HEK293T (cell line): ENCODE data around the gene CCDC127.
"Not testable (repeated sequence)": the region's sequence is repeated elsewhere in the genome, so short reads cannot be mapped to it uniquely, and the experiment has no call there.

Source experiments
- CTCF ChIA-PET: fragments of 350-600 bp; formaldehyde crosslinking; extraction: SDS; loops from one replicate; lab custom pipeline; 2021; ENCODE audit warnings: antibody characterized with exemption, inconsistent platforms; lab: Yijun Ruan, JAX
- POLR2A ChIA-PET: fragments of 350-600 bp; formaldehyde crosslinking; extraction: SDS; loops from one replicate; lab custom pipeline; 2020; ENCODE audit warnings: antibody characterized with exemption, inconsistent platforms; lab: Yijun Ruan, JAX
- DNase-seq: peaks from one replicate; pipeline ENCODE4 v3.0.0; 2012; ENCODE audit warnings: mixed read lengths; ENCODE audit errors: extremely low spot score
- ARNT ChIP-seq: fragments of 450-650 bp; IDR thresholded peaks from 2 replicates; pipeline ENCODE4 v1.6.1; 2017; ENCODE audit warnings: mild to moderate bottlenecking
- BHLHE40 ChIP-seq: fragments of 450-650 bp; IDR thresholded peaks from 2 replicates; pipeline ENCODE4 v1.6.1; 2016; ENCODE audit warnings: mild to moderate bottlenecking, moderate library complexity, borderline replicate concordance
- CTBP1 ChIP-seq: fragments of 450-650 bp; IDR thresholded peaks from 2 replicates; pipeline ENCODE4 v1.6.1; 2016; ENCODE audit warnings: borderline replicate concordance
- ELF4 ChIP-seq: fragments of 450-650 bp; IDR thresholded peaks from 2 replicates; pipeline ENCODE4 v1.6.1; 2017; ENCODE audit warnings: antibody characterized with exemption
- FOXA1 ChIP-seq: fragments of 450-650 bp; IDR thresholded peaks from 2 replicates; pipeline ENCODE4 v1.6.1; 2016; ENCODE audit warnings: mild to moderate bottlenecking
- FOXK2 ChIP-seq: fragments of 450-650 bp; IDR thresholded peaks from 2 replicates; pipeline ENCODE4 v1.6.1; 2016; ENCODE audit warnings: mild to moderate bottlenecking
- FOXM1 ChIP-seq: fragments of 450-650 bp; IDR thresholded peaks from 2 replicates; pipeline ENCODE4 v1.6.1; 2017; ENCODE audit warnings: mild to moderate bottlenecking, borderline replicate concordance
- HDGF ChIP-seq: fragments of 450-650 bp; IDR thresholded peaks from 2 replicates; pipeline ENCODE4 v1.6.1; 2017; ENCODE audit warnings: antibody characterized with exemption, borderline replicate concordance
- L3MBTL2 ChIP-seq: fragments of 450-650 bp; conservative IDR thresholded peaks from 2 replicates; pipeline ENCODE4 v1.6.1; 2016; ENCODE audit warnings: mild to moderate bottlenecking
- LEF1 ChIP-seq: fragments of 450-650 bp; IDR thresholded peaks from 2 replicates; pipeline ENCODE4 v1.6.1; 2017; ENCODE audit warnings: mild to moderate bottlenecking, borderline replicate concordance
- NFRKB ChIP-seq: fragments of 450-650 bp; IDR thresholded peaks from 2 replicates; pipeline ENCODE4 v1.6.1; 2016; ENCODE audit warnings: mild to moderate bottlenecking, moderate library complexity
- PKNOX1 ChIP-seq: fragments of 450-650 bp; IDR thresholded peaks from 2 replicates; pipeline ENCODE4 v1.6.1; 2016
- SP1 ChIP-seq: fragments of 450-650 bp; IDR thresholded peaks from 2 replicates; pipeline ENCODE4 v1.6.1; 2017
- SUZ12 ChIP-seq: fragments of 450-650 bp; IDR thresholded peaks from 2 replicates; pipeline ENCODE4 v1.6.1; 2016; ENCODE audit warnings: mild to moderate bottlenecking
- TARDBP ChIP-seq: fragments of 450-650 bp; IDR thresholded peaks from 2 replicates; pipeline ENCODE4 v1.6.1; 2016
- ZNF384 ChIP-seq: fragments of 450-650 bp; IDR thresholded peaks from 2 replicates; pipeline ENCODE4 v1.6.1; 2016

Gene CCDC127

GRCh38 chr5:217494-218456 lies at the start of gene CCDC127, which contains the start of gene SDHA:
CCDC127 (minus strand) TSS chr5:218153; CDS start chr5:216849, 1,304 bp downstream.
SDHA (plus strand) TSS chr5:218320; CDS start chr5:218356, 36 bp downstream.
- ChIA-PET CTCF (interaction anchor here (0.7 to 1.5 kb wide), 2 partner anchors 8 to 29 kb away, joined by 3 to 4 read pairs; no protein-coding TSS in a partner anchor), POLR2A (interaction anchor here (0.6 to 1.9 kb wide), 19 partner anchors 8 to 425 kb away, joined by 3 to 16 read pairs (median 3); partner anchors contain the start of genes LRRC14B, PDCD6 and PLEKHG4B)
- peak; percentile 99 for DNase-seq

GRCh38 chr5:267716-268115 lies 49.8 kb upstream of the CCDC127 start:
- DNase-seq: no peak
- ChIA-PET POLR2A (no interaction called here), CTCF (no interaction called here)
- TF ChIP-seq SP1: no peak
- TF ChIP-seq HDGF: no peak
- no peak for TF ChIP-seq FOXM1
- TF ChIP-seq FOXK2: no peak
- no peak for TF ChIP-seq CTBP1
- TF ChIP-seq ELF4: no peak
- no peak for TF ChIP-seq BHLHE40
- TF ChIP-seq LEF1: no peak
- no peak for TF ChIP-seq NFRKB
- TF ChIP-seq SUZ12: no peak
- no peak for TF ChIP-seq PKNOX1
- TF ChIP-seq L3MBTL2: no peak
- no peak for TF ChIP-seq ARNT
- TF ChIP-seq ZNF384: no peak
- no peak for TF ChIP-seq TARDBP
- no peak for TF ChIP-seq FOXA1

GRCh38 chr5:266311-267026 lies 48.5 kb upstream of the CCDC127 start:
- DNase-seq, CTCF ChIA-PET: not testable (repeated sequence)
- POLR2A ChIA-PET: interaction anchor here (0.6 kb wide), 1 partner anchor 54 kb away, joined by 3 read pairs; no protein-coding TSS in a partner anchor

GRCh38 chr5:264338-264737 lies 46.4 kb upstream of the CCDC127 start:
- ChIA-PET CTCF (no interaction called here), POLR2A (no interaction called here)
- no peak for DNase-seq
- TF ChIP-seq ARNT (no peak), ELF4 (no peak), CTBP1 (no peak), FOXA1 (no peak)

- CTCF ChIA-PET, DNase-seq, POLR2A ChIA-PET: not testable (repeated sequence)
Observed at GRCh38 chr5:263275-263974, 45.5 kb upstream of the CCDC127 start.

GRCh38 chr5:257148-257547 lies 39.2 kb upstream of the CCDC127 start:
- DNase-seq: no peak
- TF ChIP-seq SUZ12 (no peak), ARNT (no peak), PKNOX1 (no peak), FOXK2 (no peak), FOXA1 (no peak), ELF4 (no peak), CTBP1 (no peak), BHLHE40 (no peak), L3MBTL2 (no peak), SP1 (no peak), ZNF384 (no peak), TARDBP (no peak), NFRKB (no peak), FOXM1 (no peak), LEF1 (no peak), HDGF (no peak)
- ChIA-PET POLR2A (no interaction called here), CTCF (no interaction called here)

GRCh38 chr5:256347-256746 lies 38.4 kb upstream of the CCDC127 start:
- DNase-seq, POLR2A ChIA-PET: not testable (repeated sequence)
- CTCF ChIA-PET: interaction anchor here (0.6 kb wide), 1 partner anchor 1014 kb away, joined by 5 read pairs; no protein-coding TSS in a partner anchor

- POLR2A ChIA-PET, CTCF ChIA-PET, DNase-seq: not testable (repeated sequence)
Observed at GRCh38 chr5:255116-255515, 37.2 kb upstream of the CCDC127 start.

- POLR2A ChIA-PET, CTCF ChIA-PET, DNase-seq: not testable (repeated sequence)
Observed at GRCh38 chr5:254322-254721, 36.4 kb upstream of the CCDC127 start.
